BLaER1 treated with 17β-estradiol and CSF1 and Interleukin-3, amounts not matched to agents 10 nM and 100 nM (cell line): ENCODE data around the gene ACADS.

Experiments used
- H3K27ac ChIP-seq, 11 experiments: shearing (Covaris generic); formaldehyde crosslinking; 2 replicates each; pipeline ENCODE4 v1.8.1; 2022
- H3K27me3 ChIP-seq, 11 experiments: shearing (Covaris generic); formaldehyde crosslinking; 2 replicates each; pipeline ENCODE4 v1.8.1; 2022
- H3K36me3 ChIP-seq, 11 experiments: shearing (Covaris generic); formaldehyde crosslinking; 2 replicates each; pipeline ENCODE4 v1.8.1; 2022
- H3K4me1 ChIP-seq, 10 experiments: shearing (Covaris generic); formaldehyde crosslinking; 2 replicates each; pipeline ENCODE4 v1.8.1; 2022
- H3K4me2 ChIP-seq, 11 experiments: shearing (Covaris generic); formaldehyde crosslinking; 2 replicates each; pipeline ENCODE4 v1.8.1; 2022
- H3K4me3 ChIP-seq, 10 experiments: shearing (Covaris generic); formaldehyde crosslinking; 2 replicates each; pipeline ENCODE4 v1.8.1; 2022
- H3K9ac ChIP-seq, 11 experiments: shearing (Covaris generic); formaldehyde crosslinking; 2 replicates each; pipeline ENCODE4 v1.8.1; 2022
- H3K9me3 ChIP-seq, 11 experiments: shearing (Covaris generic); formaldehyde crosslinking; replicated peaks in 1 of 11; 2 replicates each; pipeline ENCODE4 v1.8.1; 2022
- H4K20me1 ChIP-seq, 11 experiments: shearing (Covaris generic); formaldehyde crosslinking; 2 replicates each; pipeline ENCODE4 v1.8.1; 2022
- Cebpa-rat ChIP-seq, 11 experiments: shearing (Covaris generic); IDR thresholded peaks; 2 replicates each; pipeline ENCODE4 v1.8.1; 2022

ACADS gene

GRCh38 chr12:120686690-120687577 lies 38.7 kb upstream of the ACADS start, which contains the start of gene MLEC:
Gene MLEC, plus strand, starts transcription at chr12:120687149. Its CDS starts 148 bp downstream, at chr12:120687297.
- H3K4me3 ChIP-seq: peak within 1 kb of the TSS; percentile 86 to 97 (median 90)
- H3K9ac ChIP-seq: peak within 1 kb of the TSS; percentile 87 to 98 (median 95)
- no peaks in the 10 kb centered on the region for H3K27me3 ChIP-seq
- no peak for TF ChIP-seq Cebpa-rat (IDR thresholded peaks at IDR 0.05)
- peak within 1 kb of the TSS; percentile 80 to 97 (median 92) for H3K27ac ChIP-seq
- H3K4me1 ChIP-seq: peaks cover 53 to 74% (median 69%) of the 10 kb centered on the region in 10 experiments
- no peaks in the 10 kb centered on the region for H3K9me3 ChIP-seq
- H4K20me1 ChIP-seq: peaks cover 32 to 49% (median 48%) of the 10 kb centered on the region in 11 experiments; a peak in 21 of 22 replicates
- peaks cover 0 to 22% (median 0%) of the 10 kb centered on the region in 11 experiments; a peak in 5 of 22 replicates for H3K36me3 ChIP-seq
- H3K4me2 ChIP-seq: peak within 1 kb of the TSS; percentile 86 to 97 (median 95)

- H3K4me1 ChIP-seq: peaks cover 61 to 81% (median 74%) of the 10 kb centered on the region in 10 experiments
- H3K27me3 ChIP-seq: no peaks in the 10 kb centered on the region
These were observed 37.9 kb upstream of the ACADS start for GRCh38 chr12:120687578-120688289.

DNA sequence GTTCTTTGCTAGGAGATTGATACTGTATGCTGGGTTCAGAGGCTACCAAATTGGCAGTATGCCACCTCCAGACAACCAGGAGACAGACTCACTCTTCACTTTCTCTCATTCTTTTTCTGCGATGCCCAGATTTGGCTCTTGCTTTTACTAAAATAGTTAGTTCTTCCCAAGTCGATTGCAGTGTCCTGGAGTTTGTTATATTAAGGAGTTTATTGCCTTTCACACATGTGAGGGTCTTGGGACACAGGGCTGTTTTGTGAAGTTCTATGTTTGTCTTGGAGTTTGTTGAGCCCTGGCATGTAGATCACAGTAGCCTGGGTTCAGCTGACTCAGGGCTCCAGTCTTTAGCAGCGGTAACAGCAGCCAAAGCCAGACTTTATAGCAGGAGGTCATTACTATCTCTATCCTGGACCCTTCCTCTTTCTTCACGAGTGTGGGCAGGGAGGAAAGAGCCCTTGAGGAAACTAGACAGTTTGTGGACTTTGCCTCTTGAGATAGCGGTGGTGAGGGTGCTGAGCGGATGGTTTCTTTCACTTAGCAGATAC lies 37.0 kb upstream of the ACADS start:
- Histone ChIP-seq H3K27ac (peak overlapping the region in 10 of 11 experiments; percentile 89 to 97 (median 93); a peak in 20 of 22 replicates), H3K9ac (peak overlapping the region; percentile 87 to 98 (median 95)), H4K20me1 (peaks cover 48 to 66% (median 65%) of the 10 kb centered on the region in 11 experiments; a peak in 21 of 22 replicates), H3K36me3 (peaks cover 9 to 38% (median 14%) of the 10 kb centered on the region in 11 experiments), H3K4me2 (peak overlapping the region; percentile 86 to 97 (median 94)), H3K9me3 (no peaks in the 10 kb centered on the region), H3K4me3 (peak overlapping the region; percentile 86 to 97 (median 90)), H3K4me1 (peaks cover 65 to 77% (median 69%) of the 10 kb centered on the region in 10 experiments), H3K27me3 (no peaks in the 10 kb centered on the region)
- TF ChIP-seq Cebpa-rat (IDR thresholded peaks at IDR 0.05): no peak

More at GRCh38 chr12:120687578-120688289, 37.9 kb upstream of the ACADS start:
- Histone ChIP-seq H3K9me3 (no peaks in the 10 kb centered on the region), H3K4me3 (peak overlapping the region; percentile 86 to 97 (median 90)), H3K27ac (peak overlapping the region; percentile 73 to 97 (median 92)), H3K36me3 (peaks cover under 1 to 30% (median 6%) of the 10 kb centered on the region in 11 experiments; a peak in 20 of 22 replicates), H3K9ac (peak overlapping the region; percentile 87 to 98 (median 95)), H3K4me2 (peak overlapping the region; percentile 86 to 97 (median 94)), H4K20me1 (peaks cover 40 to 57% (median 56%) of the 10 kb centered on the region in 11 experiments; a peak in 21 of 22 replicates)
- no peak for TF ChIP-seq Cebpa-rat (IDR thresholded peaks at IDR 0.05)

- Histone ChIP-seq H3K4me2 (peak overlapping the region; percentile 86 to 97 (median 94)), H3K36me3 (peaks cover 19 to 48% (median 24%) of the 10 kb centered on the region in 11 experiments), H3K9ac (peak overlapping the region; percentile 87 to 98 (median 95)), H3K4me1 (peaks cover 59 to 71% (median 62%) of the 10 kb centered on the region in 10 experiments), H3K27ac (peak overlapping the region in 7 of 11 experiments; percentile 90 to 97 (median 92); a peak in 9 of 22 replicates), H4K20me1 (peaks cover 48 to 75% (median 72%) of the 10 kb centered on the region in 11 experiments; a peak in 21 of 22 replicates), H3K27me3 (no peaks in the 10 kb centered on the region), H3K9me3 (no peaks in the 10 kb centered on the region), H3K4me3 (peak overlapping the region; percentile 86 to 97 (median 90))
- no peak for TF ChIP-seq Cebpa-rat (IDR thresholded peaks at IDR 0.05)
These were observed 36.1 kb upstream of the ACADS start for GRCh38 chr12:120689397-120690082.

- Histone ChIP-seq H3K36me3 (peaks cover 24 to 53% (median 29%) of the 10 kb centered on the region in 11 experiments), H3K4me1 (peaks cover 54 to 68% (median 57%) of the 10 kb centered on the region in 10 experiments), H3K9me3 (no peaks in the 10 kb centered on the region), H3K4me3 (peak overlapping the region in 8 of 10 experiments; percentile 87 to 97 (median 94); a peak in 5 of 20 replicates), H3K4me2 (peak overlapping the region; percentile 86 to 97 (median 94)), H3K27me3 (no peaks in the 10 kb centered on the region), H3K27ac (peak overlapping the region in 1 of 11 experiments; percentile 92; a peak in 2 of 22 replicates), H4K20me1 (peaks cover 48 to 80% (median 72%) of the 10 kb centered on the region in 11 experiments; a peak in 21 of 22 replicates), H3K9ac (peak overlapping the region; percentile 87 to 98 (median 95); a peak in 15 of 22 replicates)
- no peak for TF ChIP-seq Cebpa-rat (IDR thresholded peaks at IDR 0.05)
These were observed 35.6 kb upstream of the ACADS start for GRCh38 chr12:120690083-120690450.

GRCh38 chr12:120690978-120691377 lies 34.6 kb upstream of the ACADS start:
- Histone ChIP-seq H3K27ac (peak overlapping the region in 9 of 11 experiments; percentile 1 to 52 (median 17); a peak in 16 of 22 replicates), H3K9ac (peak overlapping the region; percentile 2 to 98 (median 30); a peak in 18 of 22 replicates), H3K9me3 (no peaks in the 10 kb centered on the region), H3K36me3 (peaks cover 33 to 62% (median 38%) of the 10 kb centered on the region in 11 experiments), H4K20me1 (peaks cover 48 to 89% (median 72%) of the 10 kb centered on the region in 11 experiments; a peak in 21 of 22 replicates), H3K27me3 (no peaks in the 10 kb centered on the region), H3K4me3 (peak overlapping the region in 6 of 10 experiments; percentile 8 to 96 (median 64); a peak in 8 of 20 replicates), H3K4me1 (peaks cover 45 to 64% (median 48%) of the 10 kb centered on the region in 10 experiments), H3K4me2 (peak overlapping the region; percentile 86 to 97 (median 94))
- no peak for TF ChIP-seq Cebpa-rat (IDR thresholded peaks at IDR 0.05)

DNA sequence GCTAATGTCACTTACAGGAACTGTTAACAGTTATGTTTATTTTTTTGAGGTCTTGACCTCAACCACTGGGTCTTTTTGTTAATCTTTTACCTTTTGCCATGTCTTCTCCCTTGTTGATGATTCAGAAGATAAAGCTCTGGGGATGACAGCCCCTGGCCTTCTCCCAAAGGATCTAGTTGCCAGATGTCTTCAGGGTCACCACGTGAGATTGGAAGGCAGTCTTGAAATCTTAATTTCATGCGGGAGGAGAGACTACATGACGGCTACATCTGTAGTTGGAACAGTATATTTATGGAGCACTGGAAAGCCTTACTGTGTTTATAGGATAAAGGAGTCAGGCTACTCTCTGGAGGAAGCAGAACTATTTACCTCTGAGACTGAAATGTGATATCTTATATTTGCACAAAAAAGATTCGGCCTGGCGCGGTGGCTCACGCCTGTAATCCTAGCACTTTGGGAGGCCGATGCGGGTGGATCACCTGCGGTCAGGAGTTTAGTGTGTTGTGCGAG lies 33.0 kb upstream of the ACADS start:
- peak overlapping the region; percentile 86 to 97 (median 94) for H3K4me2 ChIP-seq
- H3K4me1 ChIP-seq: peaks cover 44 to 78% (median 55%) of the 10 kb centered on the region in 10 experiments
- H3K4me3 ChIP-seq: no peak overlapping the region
- H4K20me1 ChIP-seq: peaks cover 48 to 85% (median 68%) of the 10 kb centered on the region in 11 experiments; a peak in 21 of 22 replicates
- peak overlapping the region in 6 of 11 experiments; percentile 0 to 98 (median 54); a peak in 6 of 22 replicates for H3K9ac ChIP-seq
- peaks cover 49 to 78% (median 54%) of the 10 kb centered on the region in 11 experiments for H3K36me3 ChIP-seq
- peak overlapping the region in 10 of 11 experiments; percentile 1 to 52 (median 20); a peak in 13 of 22 replicates for H3K27ac ChIP-seq
- H3K9me3 ChIP-seq: no peaks in the 10 kb centered on the region
- no peak for TF ChIP-seq Cebpa-rat (IDR thresholded peaks at IDR 0.05)
- no peaks in the 10 kb centered on the region for H3K27me3 ChIP-seq
